Epithelial cell of esophagus (primary cell): ENCODE measurements around the gene GAREM2.

Source experiments
- DNase-seq: peaks from one replicate; pipeline ENCODE4 v3.0.0; 2010; ENCODE audit warnings: low read depth
- H3K4me3 ChIP-seq: 2 replicates; pipeline ENCODE4 v1.5.1; 2011; ENCODE audit warnings: mild to moderate bottlenecking, low read length, control low read depth
- CTCF ChIP-seq: IDR thresholded peaks from 2 replicates; pipeline ENCODE4 v1.5.1; 2011; ENCODE audit warnings: low read depth, mild to moderate bottlenecking, low read length, control low read depth, inconsistent platforms; ENCODE audit not compliant: insufficient read depth; ENCODE audit errors: missing control alignments

Gene GAREM2

GRCh38 chr2:26139269-26140183 lies 33.4 kb upstream of the GAREM2 start:
- TF ChIP-seq CTCF = no peak
- no peak overlapping the region for H3K4me3 ChIP-seq
- peak; percentile 26 for DNase-seq

GRCh38 chr2:26141145-26141769 lies 31.6 kb upstream of the GAREM2 start:
- TF ChIP-seq CTCF = no peak
- no peak for DNase-seq
- no peak overlapping the region for H3K4me3 ChIP-seq

DNA sequence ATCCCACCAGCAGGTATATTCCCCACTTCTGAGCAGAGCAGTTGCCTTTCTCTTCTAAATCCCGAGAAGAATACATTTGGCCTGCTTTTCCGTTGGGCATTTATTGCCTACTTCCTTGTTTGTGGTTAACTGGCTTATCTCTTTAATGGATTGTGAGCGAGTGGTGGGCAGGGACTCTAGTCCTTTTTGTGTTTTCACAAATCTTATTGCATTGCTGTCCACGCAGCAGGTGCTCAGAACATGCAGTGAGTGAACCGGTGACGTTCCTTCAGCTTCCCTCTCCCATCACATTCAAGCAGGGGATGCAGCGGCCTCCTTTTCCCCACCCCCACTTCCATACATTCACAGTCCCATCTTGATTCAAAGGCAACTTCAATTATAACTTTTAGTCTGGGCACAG lies 28.9 kb upstream of the GAREM2 start:
- H3K4me3 ChIP-seq = no peak overlapping the region
- TF ChIP-seq CTCF = no peak
- no peak for DNase-seq

GRCh38 chr2:26144953-26145680 lies 27.8 kb upstream of the GAREM2 start:
- peak; percentile 74 for TF ChIP-seq CTCF
- H3K4me3 ChIP-seq = no peak overlapping the region
- DNase-seq = peak; percentile 61

DNA sequence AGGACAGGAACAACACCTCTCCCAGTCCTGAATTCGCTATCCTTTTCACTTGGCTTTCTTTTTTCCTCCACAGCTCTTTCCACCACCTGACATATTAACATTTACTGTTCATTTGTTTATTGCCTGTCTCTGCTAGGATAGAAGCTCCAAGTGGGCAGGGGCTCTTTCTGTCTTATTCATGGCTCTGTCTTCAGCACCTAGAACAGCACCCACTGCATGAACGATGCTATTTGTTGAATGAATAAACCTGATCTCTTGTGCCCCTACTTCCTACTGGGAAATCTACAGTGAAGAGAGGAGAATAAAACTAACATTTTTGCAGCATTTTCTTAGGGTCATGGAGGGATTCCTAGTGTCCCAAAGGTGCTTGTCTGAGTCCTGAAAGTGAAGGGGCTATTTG lies 24.4 kb upstream of the GAREM2 start:
- no peak overlapping the region for H3K4me3 ChIP-seq
- no peak for TF ChIP-seq CTCF
- DNase-seq = peak; percentile 26

- TF ChIP-seq CTCF = no peak
- H3K4me3 ChIP-seq = no peak overlapping the region
- DNase-seq = no peak
These were observed 22.6 kb upstream of the GAREM2 start for GRCh38 chr2:26150243-26150642.
